Measurements from ENCODE around the gene TMEM233. TPM values are rescaled to one million over a fixed set of nuclear protein-coding genes. Genes with fewer than 3 reads are reported as not detected.

TMEM233 gene
- total RNA-seq, 1 donor from 2014 or later: not detected

DNA sequence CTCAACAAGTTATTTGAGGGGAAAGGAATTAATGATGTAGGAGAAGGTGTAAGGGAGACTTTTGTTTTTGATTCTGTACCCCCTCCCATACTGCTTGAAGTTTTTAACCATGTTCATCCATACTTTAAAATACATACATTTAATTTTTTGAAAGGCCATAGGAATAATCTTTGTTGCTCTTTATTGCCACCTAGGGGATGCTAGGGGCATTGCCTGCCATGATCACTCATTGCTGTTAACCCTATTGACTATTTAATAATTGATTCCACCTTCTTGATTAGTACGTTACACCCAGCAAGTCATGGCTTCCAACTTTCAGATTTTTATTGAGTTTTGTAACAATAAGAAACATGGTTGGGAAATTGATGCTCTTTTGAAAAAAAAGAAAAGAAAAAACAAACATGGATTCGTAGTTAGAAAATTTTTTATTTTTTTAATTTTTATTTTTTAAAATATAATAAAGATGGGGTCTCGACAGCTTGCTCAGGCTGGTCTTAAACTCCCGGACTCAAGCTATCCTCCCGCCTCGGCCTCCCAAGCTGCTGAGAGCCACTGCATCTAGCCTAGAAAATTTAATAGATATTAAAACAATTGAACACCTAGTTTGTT, 65.8 kb downstream of the TMEM233 start:
- Mint-ChIP-seq H3K4me3 (ENCODE audit: low read depth) (no peak overlapping the region), H3K27me3 (no peaks in the 10 kb centered on the region), H3K27ac (no peak overlapping the region), H3K36me3 (ENCODE audit: insufficient read depth) (no peaks in the 10 kb centered on the region), H3K9me3 (ENCODE audit: low read depth) (no peaks in the 10 kb centered on the region), H3K4me1 (ENCODE audit: low read depth) (no peaks in the 10 kb centered on the region)
- DNase-seq (ENCODE audit: low spot score, unreplicated experiment): peak; percentile 16
- TF ChIP-seq CTCF (IDR thresholded peaks at IDR 0.05; ENCODE audit: unreplicated experiment): peak; percentile 94

DNA sequence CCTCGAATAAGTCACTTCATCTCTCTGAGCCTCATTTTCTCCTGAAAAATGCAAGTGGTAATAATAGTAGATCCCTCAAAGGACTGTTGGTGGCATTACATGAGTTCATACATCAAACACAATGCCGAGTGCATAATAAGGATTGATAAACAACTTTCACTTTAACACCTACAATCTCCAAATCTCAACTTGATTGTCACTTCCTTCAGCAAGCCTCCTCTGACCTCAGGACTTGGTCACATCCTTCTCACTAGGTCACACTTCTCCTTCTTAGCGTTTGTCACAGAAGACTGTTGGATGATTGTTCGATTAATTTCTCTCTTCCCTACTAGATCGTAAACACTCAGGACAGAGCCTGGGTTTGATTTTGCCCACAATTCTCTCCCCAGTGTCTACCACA, 66.5 kb downstream of the TMEM233 start:
- DNase-seq (ENCODE audit: low spot score, unreplicated experiment): no peak
- no peaks in the 10 kb centered on the region for H3K9me3 Mint-ChIP-seq (ENCODE audit: low read depth)
- no peak for TF ChIP-seq CTCF (IDR thresholded peaks at IDR 0.05; ENCODE audit: unreplicated experiment)
- H3K36me3 Mint-ChIP-seq (ENCODE audit: insufficient read depth): no peaks in the 10 kb centered on the region
- no peak overlapping the region for H3K27ac Mint-ChIP-seq
- H3K4me3 Mint-ChIP-seq (ENCODE audit: low read depth): no peak overlapping the region
- H3K4me1 Mint-ChIP-seq (ENCODE audit: low read depth): no peaks in the 10 kb centered on the region
- no peaks in the 10 kb centered on the region for H3K27me3 Mint-ChIP-seq

- Mint-ChIP-seq H3K27ac (no peak overlapping the region), H3K9me3 (ENCODE audit: low read depth) (no peaks in the 10 kb centered on the region), H3K4me1 (ENCODE audit: low read depth) (no peaks in the 10 kb centered on the region), H3K36me3 (ENCODE audit: insufficient read depth) (no peaks in the 10 kb centered on the region), H3K4me3 (ENCODE audit: low read depth) (no peak overlapping the region), H3K27me3 (no peaks in the 10 kb centered on the region)
- no peak for TF ChIP-seq CTCF (IDR thresholded peaks at IDR 0.05; ENCODE audit: unreplicated experiment)
- no peak for DNase-seq (ENCODE audit: low spot score, unreplicated experiment)
These were observed 68.3 kb downstream of the TMEM233 start for GRCh38 chr12:119661882-119662281.

- no peak for TF ChIP-seq CTCF (IDR thresholded peaks at IDR 0.05; ENCODE audit: unreplicated experiment)
- Mint-ChIP-seq H3K4me1 (ENCODE audit: low read depth) (peaks cover 11% of the 10 kb centered on the region), H3K27me3 (no peaks in the 10 kb centered on the region), H3K36me3 (ENCODE audit: insufficient read depth) (no peaks in the 10 kb centered on the region), H3K4me3 (ENCODE audit: low read depth) (no peak overlapping the region), H3K27ac (no peak overlapping the region), H3K9me3 (ENCODE audit: low read depth) (no peaks in the 10 kb centered on the region)
- no peak for DNase-seq (ENCODE audit: low spot score, unreplicated experiment)
These were observed 71.1 kb downstream of the TMEM233 start for GRCh38 chr12:119664642-119665041.

DNA sequence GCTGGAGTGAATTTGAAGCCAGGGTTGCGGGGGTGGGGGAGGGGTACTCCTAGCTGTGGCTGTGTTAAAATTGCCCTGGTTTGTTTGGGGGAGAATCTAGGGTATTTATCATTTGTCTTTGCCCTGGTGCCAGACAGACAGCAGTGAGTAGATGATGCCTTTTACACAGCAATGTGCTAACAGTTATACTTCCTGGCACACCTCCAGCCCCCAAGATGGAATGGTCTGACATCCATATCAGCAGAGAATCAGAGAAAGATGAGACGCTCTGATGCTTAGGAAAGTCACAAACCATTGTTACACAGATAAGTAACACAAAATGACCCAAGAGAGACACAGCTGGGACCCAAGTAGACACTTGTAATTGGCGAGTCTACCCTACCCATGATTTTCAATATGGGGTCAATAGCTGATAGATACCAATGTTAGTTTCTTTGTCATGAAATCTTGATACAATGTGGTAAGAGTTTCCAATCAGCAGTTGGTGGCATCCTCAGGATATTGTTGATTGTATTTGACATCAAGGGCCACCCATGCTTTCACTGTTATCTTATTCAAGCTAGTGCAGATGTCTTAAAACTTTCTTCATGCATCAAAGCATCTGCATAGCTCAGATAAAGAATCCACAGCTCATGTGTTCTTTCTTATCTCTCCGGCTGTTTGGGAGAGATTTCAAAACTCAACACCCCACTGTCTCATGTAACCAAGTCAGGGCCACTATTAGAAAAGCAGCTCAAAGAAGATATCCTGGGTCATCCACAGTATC, 71.8 kb downstream of the TMEM233 start:
- DNase-seq (ENCODE audit: low spot score, unreplicated experiment): no peak
- Mint-ChIP-seq H3K36me3 (ENCODE audit: insufficient read depth) (no peaks in the 10 kb centered on the region), H3K9me3 (ENCODE audit: low read depth) (no peaks in the 10 kb centered on the region), H3K27me3 (no peaks in the 10 kb centered on the region), H3K4me1 (ENCODE audit: low read depth) (peaks cover 18% of the 10 kb centered on the region), H3K27ac (no peak overlapping the region), H3K4me3 (ENCODE audit: low read depth) (no peak overlapping the region)
- TF ChIP-seq CTCF (IDR thresholded peaks at IDR 0.05; ENCODE audit: unreplicated experiment): no peak

Data from progenitor cell of endocrine pancreas (in vitro differentiated cells).